Measurements from ENCODE around the gene RNF44. TPM values are rescaled to one million over a fixed set of nuclear protein-coding genes. Genes with fewer than 3 reads are reported as not detected.
A peak's percentile ranks its signal among the peaks of the same experiment; 100 is the strongest.

The RNF44 gene
- total and polyA plus RNA-seq, 2 of the 13 experiments (the other 11 are each of a cell fraction or from before 2014, with no cell fraction given): 9.2 to 16.8 TPM

- no peak for TF ChIP-seq BCL3 (CRISPR knock-in tag; IDR thresholded peaks at IDR 0.05)
- peak; percentile 38 for TF ChIP-seq PHF8 (CRISPR knock-in tag; IDR thresholded peaks at IDR 0.05)
- TF ChIP-seq REXO4 (CRISPR knock-in tag; IDR thresholded peaks at IDR 0.05; ENCODE audit: borderline replicate concordance): no peak
- no peak for TF ChIP-seq RBFOX2 (IDR thresholded peaks at IDR 0.05; ENCODE audit: low read depth, low read length)
- TF ChIP-seq, protein P1, sequence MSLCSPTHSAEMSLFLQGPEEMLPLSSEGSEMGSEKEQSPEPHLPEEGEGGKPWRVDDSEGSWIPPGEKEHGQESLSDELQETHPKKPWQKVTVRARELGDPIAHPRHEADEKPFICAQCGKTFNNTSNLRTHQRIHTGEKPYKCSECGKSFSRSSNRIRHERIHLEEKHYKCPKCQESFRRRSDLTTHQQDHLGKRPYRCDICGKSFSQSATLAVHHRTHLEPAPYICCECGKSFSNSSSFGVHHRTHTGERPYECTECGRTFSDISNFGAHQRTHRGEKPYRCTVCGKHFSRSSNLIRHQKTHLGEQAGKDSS (CRISPR knock-in tag; IDR thresholded peaks at IDR 0.05; ENCODE audit: borderline replicate concordance, low read depth): no peak
- no peak for TF ChIP-seq NBN (conservative IDR thresholded peaks at IDR 0.05)
- TF ChIP-seq ZNF337 (CRISPR knock-in tag; IDR thresholded peaks at IDR 0.05; ENCODE audit: borderline replicate concordance, low read depth): no peak
- no peak for TF ChIP-seq NR2F6 (IDR thresholded peaks at IDR 0.05)
- TF ChIP-seq NR2F6 (CRISPR knock-in tag; IDR thresholded peaks at IDR 0.05): no peak
- TF ChIP-seq KMT2B (CRISPR knock-in tag; IDR thresholded peaks at IDR 0.05): no peak
- TF ChIP-seq RORA (CRISPR knock-in tag; IDR thresholded peaks at IDR 0.05): no peak
- TF ChIP-seq ZFP36L2 (CRISPR knock-in tag; IDR thresholded peaks at IDR 0.05): no peak
- TF ChIP-seq, protein P2, sequence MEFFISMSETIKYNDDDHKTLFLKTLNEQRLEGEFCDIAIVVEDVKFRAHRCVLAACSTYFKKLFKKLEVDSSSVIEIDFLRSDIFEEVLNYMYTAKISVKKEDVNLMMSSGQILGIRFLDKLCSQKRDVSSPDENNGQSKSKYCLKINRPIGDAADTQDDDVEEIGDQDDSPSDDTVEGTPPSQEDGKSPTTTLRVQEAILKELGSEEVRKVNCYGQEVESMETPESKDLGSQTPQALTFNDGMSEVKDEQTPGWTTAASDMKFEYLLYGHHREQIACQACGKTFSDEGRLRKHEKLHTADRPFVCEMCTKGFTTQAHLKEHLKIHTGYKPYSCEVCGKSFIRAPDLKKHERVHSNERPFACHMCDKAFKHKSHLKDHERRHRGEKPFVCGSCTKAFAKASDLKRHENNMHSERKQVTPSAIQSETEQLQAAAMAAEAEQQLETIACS (CRISPR knock-in tag; IDR thresholded peaks at IDR 0.05): no peak
- TF ChIP-seq, protein P3, sequence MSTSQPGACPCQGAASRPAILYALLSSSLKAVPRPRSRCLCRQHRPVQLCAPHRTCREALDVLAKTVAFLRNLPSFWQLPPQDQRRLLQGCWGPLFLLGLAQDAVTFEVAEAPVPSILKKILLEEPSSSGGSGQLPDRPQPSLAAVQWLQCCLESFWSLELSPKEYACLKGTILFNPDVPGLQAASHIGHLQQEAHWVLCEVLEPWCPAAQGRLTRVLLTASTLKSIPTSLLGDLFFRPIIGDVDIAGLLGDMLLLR (CRISPR knock-in tag; IDR thresholded peaks at IDR 0.05): 0 out of 2 replicates have a peak, but pooled peaks have one; percentile 21
- 0 out of 2 replicates have a peak, but pooled peaks have one; percentile 33 for TF ChIP-seq ZNF546 (CRISPR knock-in tag; conservative IDR thresholded peaks at IDR 0.05)
- TF ChIP-seq ZUFSP (CRISPR knock-in tag; IDR thresholded peaks at IDR 0.05; ENCODE audit: borderline replicate concordance): no peak
- no peak; the same call in 1 of the 2 replicates for TF ChIP-seq MAX (IDR thresholded peaks at IDR 0.05)
- TF ChIP-seq, protein P4, sequence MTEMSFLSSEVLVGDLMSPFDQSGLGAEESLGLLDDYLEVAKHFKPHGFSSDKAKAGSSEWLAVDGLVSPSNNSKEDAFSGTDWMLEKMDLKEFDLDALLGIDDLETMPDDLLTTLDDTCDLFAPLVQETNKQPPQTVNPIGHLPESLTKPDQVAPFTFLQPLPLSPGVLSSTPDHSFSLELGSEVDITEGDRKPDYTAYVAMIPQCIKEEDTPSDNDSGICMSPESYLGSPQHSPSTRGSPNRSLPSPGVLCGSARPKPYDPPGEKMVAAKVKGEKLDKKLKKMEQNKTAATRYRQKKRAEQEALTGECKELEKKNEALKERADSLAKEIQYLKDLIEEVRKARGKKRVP (CRISPR knock-in tag; IDR thresholded peaks at IDR 0.05): no peak
- TF ChIP-seq ZNF616 (CRISPR knock-in tag; IDR thresholded peaks at IDR 0.05; ENCODE audit: low read depth): no peak
- TF ChIP-seq ZNF891 (CRISPR knock-in tag; IDR thresholded peaks at IDR 0.05): no peak
- no peak for TF ChIP-seq ZBTB4 (CRISPR knock-in tag; IDR thresholded peaks at IDR 0.05; ENCODE audit: borderline replicate concordance)
Observed at GRCh38 chr5:176549871-176550270, 12.7 kb upstream of the RNF44 start (continued).

All from HepG2 (cell line).